Natural killer cell (primary cell): ENCODE data around the gene TIGD3. TPM values are rescaled to one million over a fixed set of nuclear protein-coding genes. Genes with fewer than 3 reads are reported as not detected.
A peak's percentile ranks its signal among the peaks of the same experiment; 100 is the strongest.

Experiments
- ATAC-seq, 3 donors: fragments of 150-1000 bp in 2 of 3; fragments of 200-7000 bp in 1 of 3; cut with Tn5 transposase; 1 replicate in 1 of 3; 2 replicates in 2 of 3; pipeline ENCODE4 v1.10.0; 2021; ENCODE audit warnings: mild to moderate bottlenecking in 2 of 3, moderate library complexity in 2 of 3
- DNase-seq, 2 donors: peaks; one replicate each; pipeline versions ENCODE4 v3.0.0 to v3.0.0-alpha.2; 2013 to 2021; ENCODE audit warnings: mixed read lengths in 1 of 2
- H3K27ac ChIP-seq: one replicate; pipeline ENCODE4 v1.5.1; 2013; ENCODE audit warnings: mild to moderate bottlenecking, low read length
- H3K27me3 ChIP-seq: one replicate; pipeline ENCODE4 v1.6.1; 2013; ENCODE audit warnings: low read length; ENCODE audit not compliant: control insufficient read depth, insufficient read depth
- H3K36me3 ChIP-seq: one replicate; pipeline ENCODE4 v1.6.1; 2013; ENCODE audit warnings: low read length; ENCODE audit not compliant: control insufficient read depth, insufficient read depth
- H3K4me1 ChIP-seq: one replicate; pipeline ENCODE4 v1.6.1; 2013; ENCODE audit warnings: low read length; ENCODE audit not compliant: control insufficient read depth, insufficient read depth
- H3K4me3 ChIP-seq: one replicate; pipeline ENCODE4 v1.5.1; 2013; ENCODE audit warnings: low read length
- H3K9me3 ChIP-seq: one replicate; pipeline ENCODE4 v1.6.1; 2013; ENCODE audit warnings: low read length; ENCODE audit not compliant: control insufficient read depth, insufficient read depth
- H3K27ac Mint-ChIP-seq, 2 donors: one replicate each; pipeline ENCODE4 v1.8.0; 2022; ENCODE audit warnings: mild to moderate bottlenecking in 2 of 2, mixed read lengths in 2 of 2, moderate library complexity in 1 of 2
- H3K27me3 Mint-ChIP-seq, 2 donors: one replicate each; pipeline ENCODE4 v1.8.0; 2022; ENCODE audit warnings: low read depth in 2 of 2, mixed read lengths in 2 of 2
- H3K36me3 Mint-ChIP-seq: one replicate; pipeline ENCODE4 v1.8.0; 2022; ENCODE audit warnings: mixed read lengths
- H3K4me1 Mint-ChIP-seq, 2 donors: one replicate each; pipeline ENCODE4 v1.8.0; 2022; ENCODE audit warnings: mixed read lengths in 2 of 2
- H3K4me3 Mint-ChIP-seq: one replicate; pipeline ENCODE4 v1.8.0; 2022; ENCODE audit warnings: mild to moderate bottlenecking, moderate library complexity, mixed read lengths
- H3K9me3 Mint-ChIP-seq, 2 donors: one replicate each; pipeline ENCODE4 v1.8.0; 2022; ENCODE audit warnings: mixed read lengths in 2 of 2
- WGBS: methylation state at CpG from one replicate; pipeline ENCODE4 v1.1.7; 2013; ENCODE audit warnings: missing lambda C conversion rate; ENCODE audit not compliant: insufficient coverage; 5-methylcytosine and 5-hydroxymethylcytosine counted together
- intact Hi-C: fragments of 100-400 bp; cut with micrococcal nuclease; formaldehyde crosslinking; loops from one replicate; pipeline ENCODE4 v1.14.2; 2022
- total RNA-seq, 4 donors: library from RNA; stranded (reverse); fragments of 120-200 nt in 1 of 4; gene quantifications; one replicate each; pipeline versions ENCODE4 v1.2.3 to v1.2.4, GENCODE V29; 2013 to 2022
- TF ChIP-seq, protein P1 (sequence below): fragments of 200-600 bp; IDR thresholded peaks from one replicate; pipeline ENCODE4 v1.8.0; 2022; ENCODE audit warnings: antibody characterized with exemption

TIGD3 gene
- total RNA-seq, 3 donors from 2014 or later (not counting 1 experiment from before 2014, with no cell fraction given): 0.70 to 2.2 (median 1.2) TPM

DNA sequence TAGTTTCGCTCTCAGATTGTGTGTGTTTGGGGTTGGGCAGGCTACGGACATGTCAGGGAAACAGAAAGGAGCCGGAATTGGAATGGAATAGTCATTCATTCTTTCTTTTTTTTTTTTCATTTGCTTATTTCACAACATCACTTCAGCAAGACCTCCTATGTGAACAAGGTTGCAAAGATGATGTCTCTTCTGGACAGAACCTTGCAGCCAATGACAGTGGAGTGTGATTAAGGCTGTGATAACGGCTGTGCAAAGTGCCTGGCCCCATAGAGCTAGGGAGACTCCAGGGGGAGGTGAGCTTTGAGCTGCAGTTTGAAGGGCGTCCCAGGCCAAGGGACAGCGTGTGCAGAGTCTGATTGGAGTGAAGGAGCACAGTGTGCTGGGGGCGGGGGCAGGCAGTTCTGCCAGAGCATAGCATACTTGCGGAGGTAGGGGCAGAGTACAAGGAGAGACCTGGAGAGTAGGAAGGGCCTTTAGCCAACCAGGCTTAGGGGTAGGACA lies 3.4 kb downstream of the TIGD3 start:
- H3K27me3 Mint-ChIP-seq: no peaks in the 10 kb centered on the region
- intact Hi-C loops: loop anchor here (10.0 kb wide), 1 partner anchor 427 kb away; the partner anchor contains the start of genes AP5B1 and OVOL1
- H3K36me3 ChIP-seq: no peaks in the 10 kb centered on the region
- ATAC-seq (no peak), DNase-seq (no peak)
- no peak overlapping the region for H3K4me3 ChIP-seq
- H3K4me3 Mint-ChIP-seq: no peak overlapping the region
- H3K9me3 ChIP-seq: no peaks in the 10 kb centered on the region
- TF ChIP-seq, protein P1, sequence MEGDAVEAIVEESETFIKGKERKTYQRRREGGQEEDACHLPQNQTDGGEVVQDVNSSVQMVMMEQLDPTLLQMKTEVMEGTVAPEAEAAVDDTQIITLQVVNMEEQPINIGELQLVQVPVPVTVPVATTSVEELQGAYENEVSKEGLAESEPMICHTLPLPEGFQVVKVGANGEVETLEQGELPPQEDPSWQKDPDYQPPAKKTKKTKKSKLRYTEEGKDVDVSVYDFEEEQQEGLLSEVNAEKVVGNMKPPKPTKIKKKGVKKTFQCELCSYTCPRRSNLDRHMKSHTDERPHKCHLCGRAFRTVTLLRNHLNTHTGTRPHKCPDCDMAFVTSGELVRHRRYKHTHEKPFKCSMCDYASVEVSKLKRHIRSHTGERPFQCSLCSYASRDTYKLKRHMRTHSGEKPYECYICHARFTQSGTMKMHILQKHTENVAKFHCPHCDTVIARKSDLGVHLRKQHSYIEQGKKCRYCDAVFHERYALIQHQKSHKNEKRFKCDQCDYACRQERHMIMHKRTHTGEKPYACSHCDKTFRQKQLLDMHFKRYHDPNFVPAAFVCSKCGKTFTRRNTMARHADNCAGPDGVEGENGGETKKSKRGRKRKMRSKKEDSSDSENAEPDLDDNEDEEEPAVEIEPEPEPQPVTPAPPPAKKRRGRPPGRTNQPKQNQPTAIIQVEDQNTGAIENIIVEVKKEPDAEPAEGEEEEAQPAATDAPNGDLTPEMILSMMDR: no peak
- H3K27ac ChIP-seq: no peak overlapping the region
- H3K9me3 Mint-ChIP-seq: no peaks in the 10 kb centered on the region
- H3K4me1 ChIP-seq: peaks cover 30% of the 10 kb centered on the region
- no peaks in the 10 kb centered on the region for H3K36me3 Mint-ChIP-seq
- no peak overlapping the region for H3K27ac Mint-ChIP-seq
- no peaks in the 10 kb centered on the region for H3K27me3 ChIP-seq
- peaks cover 20 to 33% of the 10 kb centered on the region in 2 donors for H3K4me1 Mint-ChIP-seq
- 94% methylated on average over 7 of the region's 8 CpGs for WGBS

DNA sequence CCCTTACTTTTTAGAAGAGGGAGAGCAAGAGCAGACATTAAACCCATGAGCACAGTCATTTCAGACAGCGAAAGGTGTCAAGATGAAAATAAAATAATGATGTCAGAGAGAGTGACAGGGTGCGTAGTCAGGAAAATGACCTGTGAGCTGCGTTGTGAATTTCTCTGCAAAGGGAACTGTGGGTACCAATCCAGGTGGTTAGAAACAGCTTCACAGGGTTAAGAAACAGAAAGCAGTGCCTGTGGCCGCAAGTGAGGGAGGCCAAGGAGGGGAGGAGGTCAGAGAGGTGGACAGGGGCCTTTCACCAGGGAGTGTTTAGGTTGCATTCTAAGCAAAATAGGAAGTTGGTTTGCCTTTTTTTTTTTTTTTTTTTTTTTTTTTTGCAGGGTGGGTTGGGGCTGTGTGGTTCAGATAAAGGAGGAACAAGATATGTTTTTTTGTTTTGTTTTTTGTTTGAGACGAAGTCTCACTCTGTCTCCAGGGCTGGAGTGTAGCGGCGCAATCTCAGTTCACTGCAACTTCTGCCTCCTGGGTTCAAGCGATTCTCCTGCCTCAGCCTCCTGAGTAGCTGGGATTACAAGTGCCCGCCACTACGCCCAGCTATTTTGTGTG lies 7.9 kb downstream of the TIGD3 start:
- no peak overlapping the region for H3K4me3 ChIP-seq
- H3K9me3 ChIP-seq: no peaks in the 10 kb centered on the region
- H3K4me1 ChIP-seq: peaks cover 15% of the 10 kb centered on the region
- peak overlapping the region; percentile 68 for H3K27ac ChIP-seq
- whole genome bisulfite sequencing: 22% methylated on average over 10 of the region's 10 CpGs
- Mint-ChIP-seq H3K27me3 (no peaks in the 10 kb centered on the region), H3K4me3 (peak overlapping the region; percentile 35), H3K36me3 (no peaks in the 10 kb centered on the region), H3K27ac (peak overlapping the region; percentile 72 to 87), H3K4me1 (peaks cover 5 to 13% of the 10 kb centered on the region in 2 donors), H3K9me3 (no peaks in the 10 kb centered on the region)
- no peaks in the 10 kb centered on the region for H3K27me3 ChIP-seq
- H3K36me3 ChIP-seq: no peaks in the 10 kb centered on the region
- intact Hi-C loops: loop anchor here (10.0 kb wide), 1 partner anchor 222 kb away; no protein-coding TSS in a partner anchor
- DNase-seq: no peak
- TF ChIP-seq, protein P1: no peak
- ATAC-seq: peak; percentile 56 to 84 (median 68)

DNA sequence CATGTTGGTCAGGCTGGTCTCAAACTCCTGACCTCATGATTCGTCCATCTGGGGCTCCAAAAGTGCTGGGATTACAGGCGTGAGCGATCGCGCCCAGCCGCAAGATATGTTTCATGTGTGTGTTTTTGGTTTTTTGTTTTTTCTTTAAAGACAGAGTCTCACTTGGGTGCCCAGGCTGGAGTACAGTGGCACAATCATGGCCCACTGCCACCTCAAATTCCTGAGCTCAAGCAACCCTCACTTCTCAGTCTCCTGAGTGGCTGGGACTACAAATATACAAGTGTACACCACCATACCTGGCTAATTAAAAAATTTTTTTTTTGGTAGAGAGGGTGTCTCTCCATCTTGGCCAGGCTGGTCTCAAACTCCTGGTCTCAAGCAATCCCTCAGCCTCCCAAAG lies 8.4 kb downstream of the TIGD3 start:
- no peak for DNase-seq
- H3K4me3 Mint-ChIP-seq: no peak overlapping the region
- no peak for ATAC-seq
- WGBS: 82% methylated on average over 6 of the region's 6 CpGs
- TF ChIP-seq, protein P1: no peak
- intact Hi-C loops: loop anchor here (10.0 kb wide), 1 partner anchor 222 kb away; no protein-coding TSS in a partner anchor
- H3K27me3 Mint-ChIP-seq: no peaks in the 10 kb centered on the region
- Histone ChIP-seq H3K36me3 (no peaks in the 10 kb centered on the region), H3K4me1 (peaks cover 15% of the 10 kb centered on the region), H3K27me3 (no peaks in the 10 kb centered on the region), H3K4me3 (no peak overlapping the region), H3K27ac (peak overlapping the region; percentile 68), H3K9me3 (no peaks in the 10 kb centered on the region)
- H3K27ac Mint-ChIP-seq: peak overlapping the region; percentile 72 to 87
- H3K36me3 Mint-ChIP-seq: no peaks in the 10 kb centered on the region
- H3K9me3 Mint-ChIP-seq: no peaks in the 10 kb centered on the region
- H3K4me1 Mint-ChIP-seq: peaks cover 5 to 13% of the 10 kb centered on the region in 2 donors
